OCI-LY7 (cell line): ENCODE data around the gene ANKS1B.
A peak's percentile ranks its signal among the peaks of the same experiment; 100 is the strongest.

Source experiments
- EZH2phosphoT487 ChIP-seq: fragments of 200-600 bp; sonication (generic); IDR thresholded peaks from 2 replicates; pipeline ENCODE4 v1.6.1; 2018; ENCODE audit warnings: low read depth, borderline replicate concordance, mild to moderate bottlenecking, mixed run types, antibody characterized with exemption, low read length, moderate library complexity, mixed read lengths
- TF ChIP-seq, protein P1 (sequence below): fragments of 200-600 bp; sonication (generic); conservative IDR thresholded peaks from 2 replicates; pipeline ENCODE4 v1.5.1; 2014; ENCODE audit warnings: mild to moderate bottlenecking, antibody characterized with exemption, low read length, moderate library complexity, mixed read lengths

DNA sequence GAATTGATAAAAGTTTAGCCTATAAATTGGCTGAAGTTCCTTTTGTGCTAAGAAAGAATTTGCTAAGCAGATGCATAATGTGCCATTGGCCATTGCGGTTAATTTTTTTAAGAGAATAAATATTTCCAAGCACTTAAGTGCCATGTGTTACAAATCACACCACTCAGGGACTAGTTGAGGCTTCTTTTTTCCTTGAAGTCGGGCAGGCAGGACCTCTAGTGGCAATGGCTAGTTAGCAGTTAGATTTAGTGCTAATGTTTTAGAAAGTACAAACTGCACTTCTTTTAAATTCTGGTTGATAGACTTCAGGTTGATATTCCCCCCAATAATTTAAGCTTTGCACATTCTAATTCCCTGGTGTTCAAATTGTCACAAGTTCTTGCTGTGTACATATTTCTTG, 1045.4 kb downstream of the ANKS1B start:
- TF ChIP-seq, protein P1, sequence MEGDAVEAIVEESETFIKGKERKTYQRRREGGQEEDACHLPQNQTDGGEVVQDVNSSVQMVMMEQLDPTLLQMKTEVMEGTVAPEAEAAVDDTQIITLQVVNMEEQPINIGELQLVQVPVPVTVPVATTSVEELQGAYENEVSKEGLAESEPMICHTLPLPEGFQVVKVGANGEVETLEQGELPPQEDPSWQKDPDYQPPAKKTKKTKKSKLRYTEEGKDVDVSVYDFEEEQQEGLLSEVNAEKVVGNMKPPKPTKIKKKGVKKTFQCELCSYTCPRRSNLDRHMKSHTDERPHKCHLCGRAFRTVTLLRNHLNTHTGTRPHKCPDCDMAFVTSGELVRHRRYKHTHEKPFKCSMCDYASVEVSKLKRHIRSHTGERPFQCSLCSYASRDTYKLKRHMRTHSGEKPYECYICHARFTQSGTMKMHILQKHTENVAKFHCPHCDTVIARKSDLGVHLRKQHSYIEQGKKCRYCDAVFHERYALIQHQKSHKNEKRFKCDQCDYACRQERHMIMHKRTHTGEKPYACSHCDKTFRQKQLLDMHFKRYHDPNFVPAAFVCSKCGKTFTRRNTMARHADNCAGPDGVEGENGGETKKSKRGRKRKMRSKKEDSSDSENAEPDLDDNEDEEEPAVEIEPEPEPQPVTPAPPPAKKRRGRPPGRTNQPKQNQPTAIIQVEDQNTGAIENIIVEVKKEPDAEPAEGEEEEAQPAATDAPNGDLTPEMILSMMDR: peak; percentile 70
- no peak for TF ChIP-seq EZH2phosphoT487
